PC-9 (cell line): ENCODE results near the gene CASP10. TPM values are rescaled to one million over a fixed set of nuclear protein-coding genes. Genes with fewer than 3 reads are reported as not detected.

Experiments
- BruUV-seq: library from RNA; stranded (reverse); fragments of 400-500 nt; replicated peaks from 2 replicates; lab custom pipeline; 2021; lab: Mats Ljungman, UMichigan
- CTCF ChIA-PET: fragments of 300-600 bp; sonication (Branson Sonifier 250); formaldehyde crosslinking; loops from one replicate; lab custom pipeline; 2022; ENCODE audit warnings: antibody characterized with exemption; lab: Charles Lee
- POLR2A ChIA-PET: fragments of 300-600 bp; sonication (Branson Sonifier 250); formaldehyde crosslinking; loops from one replicate; lab custom pipeline; 2022; ENCODE audit warnings: antibody characterized with exemption; ENCODE audit not compliant: unreplicated experiment; lab: Charles Lee
- DNase-seq, 2 experiments: peaks; one replicate each; pipeline versions ENCODE4 v3.0.0 to v3.0.0-alpha.2; 2015 to 2022; ENCODE audit warnings: mixed read lengths in 1 of 2
- H2AFZ ChIP-seq: fragments of 200-600 bp; sonication (generic); 2 replicates; pipeline ENCODE4 v1.8.1; 2017; ENCODE audit warnings: antibody characterized with exemption
- H3F3A ChIP-seq: fragments of 200-600 bp; sonication (generic); 2 replicates; pipeline ENCODE4 v1.8.1; 2017; ENCODE audit warnings: antibody characterized with exemption, mild to moderate bottlenecking, low read depth; ENCODE audit not compliant: insufficient read depth
- H3K27ac ChIP-seq: fragments of 200-600 bp; sonication (generic); 2 replicates; pipeline ENCODE4 v1.6.1; 2016; ENCODE audit warnings: mixed run types
- H3K27me3 ChIP-seq: fragments of 200-600 bp; sonication (generic); 2 replicates; pipeline ENCODE4 v1.6.1; 2016; ENCODE audit warnings: low read depth, mixed run types; ENCODE audit not compliant: insufficient read depth
- H3K36me3 ChIP-seq: fragments of 200-600 bp; sonication (generic); 2 replicates; pipeline ENCODE4 v1.6.1; 2016; ENCODE audit warnings: low read depth, mixed run types
- H3K4me1 ChIP-seq: fragments of 200-600 bp; sonication (generic); replicated peaks from 2 replicates; pipeline ENCODE4 v1.6.1; 2016; ENCODE audit warnings: mixed run types; ENCODE audit not compliant: insufficient read depth
- H3K4me2 ChIP-seq: fragments of 200-600 bp; sonication (generic); 2 replicates; pipeline ENCODE4 v1.6.1; 2017; ENCODE audit warnings: mixed run types
- H3K4me3 ChIP-seq: fragments of 200-600 bp; sonication (generic); 2 replicates; pipeline ENCODE4 v1.6.1; 2016; ENCODE audit warnings: mixed run types
- H3K79me2 ChIP-seq: fragments of 200-600 bp; sonication (generic); 2 replicates; pipeline ENCODE4 v1.6.1; 2017; ENCODE audit warnings: low read depth, mixed run types
- H3K9me2 ChIP-seq: fragments of 200-600 bp; sonication (generic); 2 replicates; pipeline ENCODE4 v1.8.1; 2017; ENCODE audit warnings: mild to moderate bottlenecking; ENCODE audit not compliant: insufficient read depth
- H3K9me3 ChIP-seq: fragments of 200-600 bp; sonication (generic); 2 replicates; pipeline ENCODE4 v1.8.1; 2016; ENCODE audit warnings: low read depth; ENCODE audit not compliant: insufficient read depth
- H4K20me1 ChIP-seq: fragments of 200-600 bp; sonication (generic); 2 replicates; pipeline ENCODE4 v1.8.1; 2017; ENCODE audit not compliant: insufficient read depth
- EZH2 ChIP-seq: fragments of 200-600 bp; sonication (generic); IDR thresholded peaks from 2 replicates; pipeline ENCODE4 v1.8.0; 2017; ENCODE audit warnings: antibody characterized with exemption, low read depth
- intact Hi-C: fragments of 100-400 bp; cut with micrococcal nuclease; formaldehyde crosslinking; loops from one replicate; pipeline ENCODE4 v1.10.0; 2022; ENCODE audit not compliant: unreplicated experiment
- total RNA-seq: library from RNA; stranded (reverse); gene quantifications from 2 replicates; pipeline ENCODE4 v1.2.3, GENCODE V29; 2021
- TF ChIP-seq, protein P1 (sequence below): fragments of 200-600 bp; sonication (generic); conservative IDR thresholded peaks from 2 replicates; pipeline ENCODE4 v1.6.1; 2017; ENCODE audit warnings: mixed run types, antibody characterized with exemption, mild to moderate bottlenecking, moderate library complexity

CASP10 gene
- total RNA-seq, 1 experiment from 2014 or later: 15.2 TPM

DNA sequence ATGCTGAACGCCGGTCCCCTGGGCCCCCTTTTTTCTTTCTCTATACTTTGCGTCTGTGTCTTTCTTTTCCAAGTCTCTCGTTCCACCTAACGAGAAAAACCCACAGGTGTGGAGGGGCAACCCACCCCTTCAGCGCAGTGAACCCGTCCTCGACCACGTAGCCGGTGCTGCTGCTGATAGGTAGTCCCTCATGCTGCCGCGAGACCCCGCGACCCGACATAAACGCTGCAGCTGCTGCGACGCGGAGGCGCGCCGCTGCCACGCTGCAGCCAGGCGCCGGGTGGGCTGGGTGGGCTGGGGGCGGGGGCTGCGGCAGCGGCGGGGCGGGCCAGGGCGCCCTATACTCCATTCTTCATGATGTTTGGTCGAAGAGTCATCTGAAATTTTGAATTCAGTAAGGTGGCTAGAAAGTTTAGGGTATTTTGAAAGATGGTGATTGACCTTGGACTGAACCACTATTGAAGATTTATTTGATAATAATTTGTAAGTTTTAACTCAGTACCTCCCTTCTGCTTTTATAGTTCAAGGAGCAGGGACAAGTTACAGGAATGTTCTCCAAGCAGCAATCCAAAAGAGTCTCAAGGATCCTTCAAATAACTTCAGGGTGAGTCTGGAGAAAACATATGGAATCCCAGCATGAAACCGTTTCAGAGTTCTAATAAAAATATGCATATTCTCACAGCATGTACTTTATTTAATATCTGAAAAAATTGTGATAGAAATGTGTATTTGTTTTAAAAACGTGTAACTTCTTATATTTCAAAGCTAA, 42.9 kb upstream of the CASP10 start:
- Histone ChIP-seq H4K20me1 (no peaks in the 10 kb centered on the region), H3K4me2 (no peak overlapping the region), H3K9me2 (no peaks in the 10 kb centered on the region), H3K36me3 (peaks cover 10% of the 10 kb centered on the region), H3K9me3 (no peaks in the 10 kb centered on the region), H3F3A (no peaks in the 10 kb centered on the region; the same call in 1 of the 2 replicates), H3K27ac (no peak overlapping the region), H3K79me2 (no peaks in the 10 kb centered on the region), H3K27me3 (no peaks in the 10 kb centered on the region), H3K4me1 (no peaks in the 10 kb centered on the region), H2AFZ (no peak overlapping the region), H3K4me3 (no peak overlapping the region)
- ChIA-PET CTCF (no interaction called here), POLR2A (interaction anchor here (0.6 kb wide), 1 partner anchor 54 kb away, joined by 7 read pairs; no protein-coding TSS in a partner anchor)
- intact Hi-C loops: no loop called here
- TF ChIP-seq, protein P1, sequence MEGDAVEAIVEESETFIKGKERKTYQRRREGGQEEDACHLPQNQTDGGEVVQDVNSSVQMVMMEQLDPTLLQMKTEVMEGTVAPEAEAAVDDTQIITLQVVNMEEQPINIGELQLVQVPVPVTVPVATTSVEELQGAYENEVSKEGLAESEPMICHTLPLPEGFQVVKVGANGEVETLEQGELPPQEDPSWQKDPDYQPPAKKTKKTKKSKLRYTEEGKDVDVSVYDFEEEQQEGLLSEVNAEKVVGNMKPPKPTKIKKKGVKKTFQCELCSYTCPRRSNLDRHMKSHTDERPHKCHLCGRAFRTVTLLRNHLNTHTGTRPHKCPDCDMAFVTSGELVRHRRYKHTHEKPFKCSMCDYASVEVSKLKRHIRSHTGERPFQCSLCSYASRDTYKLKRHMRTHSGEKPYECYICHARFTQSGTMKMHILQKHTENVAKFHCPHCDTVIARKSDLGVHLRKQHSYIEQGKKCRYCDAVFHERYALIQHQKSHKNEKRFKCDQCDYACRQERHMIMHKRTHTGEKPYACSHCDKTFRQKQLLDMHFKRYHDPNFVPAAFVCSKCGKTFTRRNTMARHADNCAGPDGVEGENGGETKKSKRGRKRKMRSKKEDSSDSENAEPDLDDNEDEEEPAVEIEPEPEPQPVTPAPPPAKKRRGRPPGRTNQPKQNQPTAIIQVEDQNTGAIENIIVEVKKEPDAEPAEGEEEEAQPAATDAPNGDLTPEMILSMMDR: no peak
- no peak for TF ChIP-seq EZH2
- BruUV-seq: no TSS peak
- DNase-seq: no peak

DNA sequence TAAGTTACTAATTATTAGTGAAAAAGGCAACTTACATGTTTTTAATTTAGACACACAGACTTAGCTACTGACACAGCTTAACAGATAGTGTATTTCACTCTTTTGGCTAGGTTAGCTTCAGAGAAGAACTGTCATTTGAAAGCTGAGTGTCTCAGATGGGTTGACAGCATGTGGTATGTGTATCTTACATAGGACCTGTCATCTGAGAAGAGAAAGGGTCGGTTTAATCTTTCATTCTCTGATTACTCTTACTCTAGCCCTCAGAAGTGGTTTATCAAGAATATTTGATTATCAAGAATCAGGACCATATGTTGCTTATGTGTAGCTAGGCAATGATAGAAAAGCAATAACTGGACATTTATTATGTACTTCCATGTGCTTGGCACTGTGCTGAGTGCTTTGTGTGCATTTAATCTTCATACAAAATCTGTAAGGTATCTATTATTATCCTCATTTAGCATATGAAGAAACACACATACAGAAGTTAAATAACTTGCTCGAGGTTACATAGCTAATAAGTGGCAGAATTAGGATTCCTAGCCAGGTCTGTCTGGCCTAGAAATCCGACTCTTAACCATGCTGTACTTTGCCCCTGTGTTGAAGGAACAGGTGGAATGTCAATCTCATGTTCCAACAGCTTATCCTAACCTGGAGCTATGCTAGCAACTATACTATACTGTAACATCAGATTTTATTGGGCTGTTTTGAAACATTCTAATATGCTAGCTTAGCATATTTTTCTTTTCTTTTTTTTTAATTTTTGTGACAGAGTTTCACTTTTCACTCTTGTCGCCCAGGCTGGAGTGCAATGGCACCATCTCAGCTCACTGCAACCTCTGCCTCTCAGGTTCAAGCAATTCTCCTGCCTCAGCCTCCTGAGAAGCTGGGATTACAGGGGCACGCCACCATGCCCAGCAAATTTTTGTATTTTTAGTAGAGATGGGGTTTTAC, 38.6 kb upstream of the CASP10 start:
- ChIA-PET CTCF (interaction anchor here (0.7 kb wide), 1 partner anchor 33 kb away, joined by 3 read pairs; no protein-coding TSS in a partner anchor), POLR2A (interaction anchor here (0.5 to 0.7 kb wide), 2 partner anchors 33 to 397 kb away, joined by 3 to 9 read pairs; no protein-coding TSS in a partner anchor)
- intact Hi-C loops: no loop called here
- TF ChIP-seq, protein P1: no peak
- no peak for TF ChIP-seq EZH2
- Histone ChIP-seq H2AFZ (no peak overlapping the region), H3K9me3 (no peaks in the 10 kb centered on the region), H3K4me1 (peaks cover 16% of the 10 kb centered on the region), H4K20me1 (no peaks in the 10 kb centered on the region), H3K36me3 (peaks cover 10% of the 10 kb centered on the region), H3K4me2 (no peak overlapping the region), H3K79me2 (no peaks in the 10 kb centered on the region), H3F3A (peaks cover 17% of the 10 kb centered on the region), H3K4me3 (no peak overlapping the region), H3K9me2 (no peaks in the 10 kb centered on the region), H3K27me3 (no peaks in the 10 kb centered on the region), H3K27ac (no peak overlapping the region)
- no TSS peak for BruUV-seq
- DNase-seq: no peak

- Histone ChIP-seq H3K27ac (peak overlapping the region; percentile 97), H3K36me3 (peaks cover 11% of the 10 kb centered on the region), H3K9me2 (no peaks in the 10 kb centered on the region), H3K4me3 (no peak overlapping the region), H3K9me3 (no peaks in the 10 kb centered on the region), H4K20me1 (no peaks in the 10 kb centered on the region), H3K27me3 (no peaks in the 10 kb centered on the region), H3K4me2 (peak overlapping the region; percentile 23), H3K79me2 (peaks cover 12% of the 10 kb centered on the region), H3K4me1 (peaks cover 46% of the 10 kb centered on the region), H2AFZ (no peak overlapping the region), H3F3A (peaks cover 48% of the 10 kb centered on the region)
- DNase-seq: no peak
- ChIA-PET POLR2A (interaction anchor here (0.7 to 1.1 kb wide), 2 partner anchors 18 to 31 kb away, joined by 3 to 5 read pairs; no protein-coding TSS in a partner anchor), CTCF (interaction anchor here (0.6 to 0.9 kb wide), 3 partner anchors 17 to 71 kb away, joined by 4 to 6 read pairs (median 5); no protein-coding TSS in a partner anchor)
- TF ChIP-seq, protein P1: no peak
- no peak for TF ChIP-seq EZH2
- intact Hi-C loops: no loop called here
- no TSS peak for BruUV-seq
Observed at GRCh38 chr2:201148434-201148990, 34.4 kb upstream of the CASP10 start.
